HAP-1 (cell line): Measurements from ENCODE around the gene FADS6.

ENCODE experiments used
- DNase-seq, 2 experiments: peaks; one replicate each; pipeline ENCODE4 v3.0.0-alpha.2; 2016 to 2020; ENCODE audit warnings: low spot score in 2 of 2
- H3K27me3 ChIP-seq: fragments of 250-450 bp; sonication (Bioruptor Pico); 2 replicates; pipeline ENCODE4 v1.5.1; 2020; ENCODE audit warnings: low read depth, mild to moderate bottlenecking, moderate library complexity
- H3K36me3 ChIP-seq: fragments of 250-450 bp; sonication (Bioruptor Pico); replicated peaks from 2 replicates; pipeline ENCODE4 v1.5.1; 2020; ENCODE audit warnings: mild to moderate bottlenecking
- H3K4me1 ChIP-seq: fragments of 250-450 bp; sonication (Bioruptor Pico); 2 replicates; pipeline ENCODE4 v1.5.1; 2020; ENCODE audit warnings: mild to moderate bottlenecking
- H3K4me3 ChIP-seq: fragments of 250-450 bp; sonication (Bioruptor Pico); 2 replicates; pipeline ENCODE4 v1.5.1; 2020; ENCODE audit warnings: mild to moderate bottlenecking, moderate library complexity
- H3K9me3 ChIP-seq: fragments of 250-450 bp; sonication (Bioruptor Pico); 2 replicates; pipeline ENCODE4 v1.5.1; 2020; ENCODE audit warnings: mild to moderate bottlenecking, moderate library complexity
- in situ Hi-C: fragments of 300-500 bp; cut with MboI; formaldehyde crosslinking; loops from 3 replicates; pipeline ENCODE4 v1.14.3; 2020; ENCODE audit warnings: low sequenced_read_pairs, inconsistent platforms, mixed read lengths

FADS6 gene

GRCh38 chr17:74924250-74924948, 31.0 kb upstream of the FADS6 start, which contains the start of gene OTOP2:
OTOP2 (plus strand) TSS chr17:74924273; CDS start chr17:74924633, 360 bp downstream.
- no peaks in the 10 kb centered on the region for H3K9me3 ChIP-seq
- no peaks in the 10 kb centered on the region for H3K36me3 ChIP-seq
- DNase-seq: no peak
- in situ Hi-C loops: loop anchor here (10.0 kb wide), 1 partner anchor 490 kb away; no protein-coding TSS in a partner anchor
- peaks cover 43% of the 10 kb centered on the region for H3K27me3 ChIP-seq
- no peaks in the 10 kb centered on the region; the same call in 1 of the 2 replicates for H3K4me1 ChIP-seq
- H3K4me3 ChIP-seq: peak within 1 kb of the TSS; percentile 37

GRCh38 chr17:74923538-74924249, 30.3 kb upstream of the FADS6 start:
- in situ Hi-C loops: loop anchor here (10.0 kb wide), 1 partner anchor 491 kb away; no protein-coding TSS in a partner anchor
- peaks cover 43% of the 10 kb centered on the region for H3K27me3 ChIP-seq
- peak overlapping the region; percentile 37 for H3K4me3 ChIP-seq

GRCh38 chr17:74922694-74923537, 29.5 kb upstream of the FADS6 start, which contains the start of gene USH1G:
USH1G (minus strand) TSS chr17:74923255; CDS start chr17:74923073, 182 bp downstream.
- DNase-seq: peak; percentile 17 to 63
- Histone ChIP-seq H3K36me3 (no peaks in the 10 kb centered on the region), H3K27me3 (peaks cover 43% of the 10 kb centered on the region), H3K4me3 (peak within 1 kb of the TSS; percentile 37), H3K9me3 (no peaks in the 10 kb centered on the region), H3K4me1 (no peaks in the 10 kb centered on the region; the same call in 1 of the 2 replicates)
- in situ Hi-C loops: loop anchor here (10.0 kb wide), 1 partner anchor 492 kb away; no protein-coding TSS in a partner anchor

More at GRCh38 chr17:74923538-74924249, 30.3 kb upstream of the FADS6 start:
- DNase-seq: peak in 1 of 2 experiments; percentile 82
- no peaks in the 10 kb centered on the region for H3K9me3 ChIP-seq
- H3K36me3 ChIP-seq: no peaks in the 10 kb centered on the region
- H3K4me1 ChIP-seq: no peaks in the 10 kb centered on the region; the same call in 1 of the 2 replicates

GRCh38 chr17:74922172-74922571, 28.7 kb upstream of the FADS6 start:
- Histone ChIP-seq H3K27me3 (peaks cover 38% of the 10 kb centered on the region), H3K36me3 (no peaks in the 10 kb centered on the region), H3K4me1 (no peaks in the 10 kb centered on the region; the same call in 1 of the 2 replicates), H3K9me3 (no peaks in the 10 kb centered on the region), H3K4me3 (no peak overlapping the region)
- no peak for DNase-seq
- in situ Hi-C loops: loop anchor here (10.0 kb wide), 1 partner anchor 493 kb away; no protein-coding TSS in a partner anchor

GRCh38 chr17:74921769-74922168, 28.3 kb upstream of the FADS6 start:
- no peak overlapping the region for H3K4me3 ChIP-seq
- no peak for DNase-seq
- H3K9me3 ChIP-seq: no peaks in the 10 kb centered on the region
- H3K27me3 ChIP-seq: peaks cover 36% of the 10 kb centered on the region
- in situ Hi-C loops: loop anchor here (10.0 kb wide), 1 partner anchor 493 kb away; no protein-coding TSS in a partner anchor
- H3K36me3 ChIP-seq: no peaks in the 10 kb centered on the region
- H3K4me1 ChIP-seq: no peaks in the 10 kb centered on the region; the same call in 1 of the 2 replicates

- in situ Hi-C loops: loop anchor here (10.0 kb wide), 1 partner anchor 494 kb away; no protein-coding TSS in a partner anchor
- Histone ChIP-seq H3K27me3 (peaks cover 33% of the 10 kb centered on the region), H3K9me3 (no peaks in the 10 kb centered on the region), H3K4me3 (no peak overlapping the region), H3K4me1 (no peaks in the 10 kb centered on the region; the same call in 1 of the 2 replicates), H3K36me3 (no peaks in the 10 kb centered on the region)
- DNase-seq: no peak
These were observed 27.7 kb upstream of the FADS6 start for GRCh38 chr17:74921026-74921681.

- DNase-seq: peak in 1 of 2 experiments; percentile 36
- no peaks in the 10 kb centered on the region; the same call in 1 of the 2 replicates for H3K4me1 ChIP-seq
- in situ Hi-C loops: loop anchor here (10.0 kb wide), 1 partner anchor 494 kb away; no protein-coding TSS in a partner anchor
- no peak overlapping the region for H3K4me3 ChIP-seq
- no peaks in the 10 kb centered on the region for H3K9me3 ChIP-seq
- peaks cover 28% of the 10 kb centered on the region for H3K27me3 ChIP-seq
- H3K36me3 ChIP-seq: no peaks in the 10 kb centered on the region
These were observed 27.2 kb upstream of the FADS6 start for GRCh38 chr17:74920642-74921025.

GRCh38 chr17:74920306-74920620, 26.8 kb upstream of the FADS6 start:
- in situ Hi-C loops: loop anchor here (10.0 kb wide), 1 partner anchor 495 kb away; no protein-coding TSS in a partner anchor
- no peak for DNase-seq
- Histone ChIP-seq H3K36me3 (no peaks in the 10 kb centered on the region), H3K9me3 (no peaks in the 10 kb centered on the region), H3K4me1 (no peaks in the 10 kb centered on the region; the same call in 1 of the 2 replicates), H3K27me3 (peaks cover 24% of the 10 kb centered on the region), H3K4me3 (no peak overlapping the region)

- Histone ChIP-seq H3K4me1 (no peaks in the 10 kb centered on the region; the same call in 1 of the 2 replicates), H3K36me3 (no peaks in the 10 kb centered on the region), H3K9me3 (no peaks in the 10 kb centered on the region), H3K4me3 (no peak overlapping the region), H3K27me3 (peaks cover 18% of the 10 kb centered on the region)
- in situ Hi-C loops: loop anchor here (10.0 kb wide), 1 partner anchor 495 kb away; no protein-coding TSS in a partner anchor
- DNase-seq: peak in 1 of 2 experiments; percentile 61
These were observed 26.2 kb upstream of the FADS6 start for GRCh38 chr17:74919440-74920305.

GRCh38 chr17:74918906-74919305, 25.5 kb upstream of the FADS6 start:
- H3K4me1 ChIP-seq: no peaks in the 10 kb centered on the region; the same call in 1 of the 2 replicates
- no peaks in the 10 kb centered on the region for H3K9me3 ChIP-seq
- no peak for DNase-seq
- H3K4me3 ChIP-seq: no peak overlapping the region
- H3K27me3 ChIP-seq: peaks cover 11% of the 10 kb centered on the region
- in situ Hi-C loops: no loop called here
- no peaks in the 10 kb centered on the region for H3K36me3 ChIP-seq

- no peaks in the 10 kb centered on the region for H3K27me3 ChIP-seq
- in situ Hi-C loops: no loop called here
- no peak for DNase-seq
These were observed 24.0 kb upstream of the FADS6 start for GRCh38 chr17:74917430-74917829.

GRCh38 chr17:74916851-74917199, 23.4 kb upstream of the FADS6 start:
- no peak overlapping the region for H3K4me3 ChIP-seq
- H3K9me3 ChIP-seq: no peaks in the 10 kb centered on the region
- no peaks in the 10 kb centered on the region for H3K4me1 ChIP-seq
- in situ Hi-C loops: no loop called here
- no peaks in the 10 kb centered on the region for H3K27me3 ChIP-seq
- H3K36me3 ChIP-seq: no peaks in the 10 kb centered on the region
- DNase-seq: no peak

More at GRCh38 chr17:74917430-74917829, 24.0 kb upstream of the FADS6 start:
- Histone ChIP-seq H3K9me3 (no peaks in the 10 kb centered on the region), H3K4me1 (no peaks in the 10 kb centered on the region), H3K36me3 (no peaks in the 10 kb centered on the region), H3K4me3 (no peak overlapping the region)
